Spinal cord (tissue), 10 donors: ENCODE data around the gene ABHD10. TPM values are rescaled to one million over a fixed set of nuclear protein-coding genes. Genes with fewer than 3 reads are reported as not detected.
A peak's percentile ranks its signal among the peaks of the same experiment; 100 is the strongest.

Experiments
- DNase-seq, 6 donors: peaks; one replicate each; pipeline versions ENCODE4 v3.0.0 to v3.0.0-alpha.2; 2013 to 2015; ENCODE audit warnings: low spot score in 6 of 6, low read depth in 4 of 6
- H3K27ac ChIP-seq: one replicate; pipeline ENCODE4 v1.5.1; 2013; ENCODE audit warnings: low read depth, low read length, control low read depth
- H3K27me3 ChIP-seq: one replicate; pipeline ENCODE4 v1.6.1; 2013; ENCODE audit warnings: low read length; ENCODE audit not compliant: control insufficient read depth, insufficient read depth
- H3K36me3 ChIP-seq: one replicate; pipeline ENCODE4 v1.6.1; 2013; ENCODE audit warnings: low read length; ENCODE audit not compliant: control insufficient read depth, insufficient read depth
- H3K4me1 ChIP-seq: one replicate; pipeline ENCODE4 v1.6.1; 2013; ENCODE audit warnings: low read length; ENCODE audit not compliant: control insufficient read depth, insufficient read depth
- H3K4me3 ChIP-seq: one replicate; pipeline ENCODE4 v1.5.1; 2013; ENCODE audit warnings: low read depth, low read length, control low read depth
- H3K9me3 ChIP-seq: one replicate; pipeline ENCODE4 v1.6.1; 2013; ENCODE audit warnings: low read length; ENCODE audit not compliant: control insufficient read depth, insufficient read depth
- WGBS: methylation state at CpG from one replicate; pipeline ENCODE4 v1.1.5; 2013; ENCODE audit warnings: missing lambda C conversion rate; ENCODE audit not compliant: insufficient coverage; 5-methylcytosine and 5-hydroxymethylcytosine counted together
- polyA plus RNA-seq, 2 donors: library from polyadenylated mRNA; unstranded; fragments of 120-200 nt; gene quantifications; one replicate each; pipeline ENCODE4 v1.2.1, GENCODE V29; 2013; ENCODE audit not compliant: insufficient read length in 2 of 2
- total RNA-seq, 2 donors: library from RNA; depleted of rRNA in 1 of 2; stranded (reverse); fragments of 120-200 nt in 1 of 2; fragments of >200 nt in 1 of 2; gene quantifications; one replicate each; pipeline versions ENCODE4 v1.2.3 to v1.2.4, GENCODE V29; 2013 to 2014
- donor health status: healthy.

ABHD10 gene
- total and polyA plus RNA-seq, 4 donors: 49.2 to 85.8 (median 59.0) TPM

DNA sequence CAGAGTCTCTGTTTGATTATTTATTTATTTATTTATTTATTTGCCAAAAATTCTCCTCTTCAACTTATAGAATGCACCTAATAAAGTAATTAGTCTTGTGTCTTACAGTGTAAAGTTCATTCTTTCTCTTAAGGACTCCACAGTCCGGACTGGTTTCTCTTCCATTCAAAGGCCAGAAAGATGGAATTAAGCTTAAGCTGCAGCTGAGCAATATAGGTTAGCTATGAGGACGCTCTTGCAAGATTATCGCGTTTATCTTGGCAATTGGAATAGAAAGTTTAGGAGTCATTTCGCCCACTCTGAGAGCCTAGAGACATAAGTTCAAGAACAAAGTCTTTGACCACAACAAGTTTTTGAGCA is 34.9 kb downstream of the ABHD10 start:
- Histone ChIP-seq H3K27ac (no peak overlapping the region), H3K4me1 (peaks cover 10% of the 10 kb centered on the region), H3K4me3 (no peak overlapping the region), H3K27me3 (no peaks in the 10 kb centered on the region), H3K36me3 (peaks cover 16% of the 10 kb centered on the region), H3K9me3 (no peaks in the 10 kb centered on the region)
- peak in 1 of 6 donors; percentile 7 for DNase-seq
- 82% methylated on average over 4 of the region's 5 CpGs for WGBS

DNA sequence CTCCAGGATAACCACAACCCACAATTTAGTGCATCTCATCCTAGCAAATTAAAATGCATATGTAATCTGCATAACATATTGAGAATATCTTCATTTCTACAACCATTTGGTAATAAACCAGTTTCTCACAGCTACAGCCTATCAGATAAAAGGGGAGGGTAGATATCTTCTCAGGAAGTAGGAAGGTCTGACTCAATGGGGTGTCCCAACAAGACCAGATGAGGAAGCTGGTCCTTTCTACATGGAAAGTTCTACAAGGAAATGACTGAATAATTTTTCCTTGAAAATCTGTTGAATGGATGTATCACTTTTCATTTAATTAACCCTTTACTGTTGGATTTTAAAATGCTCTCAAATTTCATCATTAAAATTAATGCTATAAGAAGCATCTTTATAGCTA is 38.3 kb downstream of the ABHD10 start:
- Histone ChIP-seq H3K36me3 (peaks cover 4% of the 10 kb centered on the region), H3K4me1 (peaks cover 11% of the 10 kb centered on the region), H3K27me3 (no peaks in the 10 kb centered on the region), H3K4me3 (no peak overlapping the region), H3K9me3 (no peaks in the 10 kb centered on the region), H3K27ac (no peak overlapping the region)
- no peak for DNase-seq

DNA sequence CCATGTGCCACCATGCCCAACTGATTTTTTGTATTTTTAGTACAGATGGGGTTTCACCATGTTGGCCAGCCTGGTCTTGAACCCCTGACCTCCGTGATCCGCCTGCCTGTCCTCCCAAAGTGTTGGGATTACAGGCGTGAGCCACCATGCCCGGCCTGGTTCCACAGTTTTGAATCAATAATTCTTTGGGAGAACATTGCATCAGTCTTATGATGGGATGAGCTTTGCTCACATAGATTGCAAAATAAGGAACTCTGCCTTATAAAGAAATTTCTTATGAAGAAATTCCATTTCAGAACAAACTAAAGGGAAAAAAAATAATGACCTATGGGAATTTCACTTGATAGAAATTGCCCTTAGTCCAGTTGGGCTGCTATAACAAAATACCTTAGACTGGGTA is 39.9 kb downstream of the ABHD10 start:
- Histone ChIP-seq H3K27me3 (no peaks in the 10 kb centered on the region), H3K4me1 (peaks cover 4% of the 10 kb centered on the region), H3K9me3 (peaks cover 1% of the 10 kb centered on the region), H3K27ac (no peak overlapping the region), H3K36me3 (no peaks in the 10 kb centered on the region), H3K4me3 (no peak overlapping the region)
- DNase-seq: no peak
- WGBS: 83% methylated on average over 1 of the region's 4 CpGs

DNA sequence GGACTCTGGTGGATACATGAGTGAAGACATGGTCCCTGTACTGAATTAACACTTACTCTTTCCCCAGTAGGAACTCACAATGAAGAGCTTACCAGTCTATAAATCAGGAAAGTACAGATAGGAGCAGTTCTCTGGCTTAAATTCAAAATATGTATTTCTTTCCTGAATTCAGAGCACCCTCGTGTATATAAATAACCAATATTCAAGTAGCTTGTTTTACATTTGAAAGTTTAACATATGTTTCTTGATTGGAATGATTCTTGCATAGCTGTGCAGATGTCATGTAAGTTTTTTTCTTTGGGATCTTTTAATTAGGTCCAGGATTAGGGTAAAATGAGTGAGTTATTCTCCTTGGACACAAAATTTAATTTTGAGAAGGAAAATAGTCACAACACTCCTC is 40.9 kb downstream of the ABHD10 start:
- peaks cover 4% of the 10 kb centered on the region for H3K4me1 ChIP-seq
- peaks cover 1% of the 10 kb centered on the region for H3K9me3 ChIP-seq
- H3K36me3 ChIP-seq: no peaks in the 10 kb centered on the region
- WGBS: no CpG with 5 or more reads among the region's 1 CpG
- H3K27me3 ChIP-seq: no peaks in the 10 kb centered on the region
- DNase-seq: no peak
- H3K4me3 ChIP-seq: no peak overlapping the region
- no peak overlapping the region for H3K27ac ChIP-seq

DNA sequence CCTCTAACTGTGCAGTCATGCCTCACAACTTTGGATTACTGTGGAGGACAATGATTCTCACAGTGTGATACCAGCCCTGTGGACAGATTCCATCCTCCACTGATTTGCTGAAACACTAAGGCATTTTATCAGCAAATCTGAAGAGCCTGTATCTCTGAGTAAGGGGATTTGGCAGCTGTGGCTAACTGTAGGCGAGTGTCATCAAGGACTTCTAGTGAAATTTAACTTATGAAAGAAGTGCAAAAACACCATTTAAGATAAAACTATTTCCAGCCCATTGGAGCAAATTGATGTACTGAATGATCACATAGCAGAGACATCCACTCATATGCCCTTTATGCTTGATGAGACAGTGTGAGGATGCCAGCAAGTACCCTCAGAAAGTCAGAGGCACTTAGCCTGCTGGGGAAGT is 41.9 kb downstream of the ABHD10 start:
- Histone ChIP-seq H3K4me1 (peaks cover 4% of the 10 kb centered on the region), H3K27ac (no peak overlapping the region), H3K27me3 (no peaks in the 10 kb centered on the region), H3K36me3 (no peaks in the 10 kb centered on the region), H3K9me3 (peaks cover 1% of the 10 kb centered on the region), H3K4me3 (no peak overlapping the region)
- WGBS: no CpG with 5 or more reads among the region's 1 CpG
- peak in 2 of 6 donors; percentile 68 to 77 for DNase-seq

DNA sequence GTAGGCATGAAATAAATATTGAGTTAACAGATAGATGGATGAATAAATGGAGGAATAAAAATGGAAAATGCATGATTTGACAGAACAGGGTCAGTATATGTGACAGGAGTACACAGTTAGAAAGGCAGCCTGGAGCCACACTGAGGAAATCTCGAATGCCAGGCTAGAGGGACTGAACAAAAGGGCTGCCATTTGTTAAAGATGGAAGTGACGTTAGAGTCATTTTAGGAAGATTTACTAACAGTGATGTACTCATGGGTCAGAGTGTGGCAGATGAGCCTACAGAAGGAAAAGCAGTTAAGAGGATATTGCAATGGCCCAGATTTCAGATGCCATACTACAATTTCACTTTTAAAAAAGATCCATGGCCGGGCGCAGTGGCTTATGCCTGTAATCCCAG is 48.3 kb downstream of the ABHD10 start:
- Histone ChIP-seq H3K4me1 (no peaks in the 10 kb centered on the region), H3K27me3 (no peaks in the 10 kb centered on the region), H3K36me3 (no peaks in the 10 kb centered on the region), H3K9me3 (peaks cover 1% of the 10 kb centered on the region), H3K27ac (no peak overlapping the region), H3K4me3 (no peak overlapping the region)
- DNase-seq: no peak
- WGBS: 90% methylated on average over 4 of the region's 4 CpGs

DNA sequence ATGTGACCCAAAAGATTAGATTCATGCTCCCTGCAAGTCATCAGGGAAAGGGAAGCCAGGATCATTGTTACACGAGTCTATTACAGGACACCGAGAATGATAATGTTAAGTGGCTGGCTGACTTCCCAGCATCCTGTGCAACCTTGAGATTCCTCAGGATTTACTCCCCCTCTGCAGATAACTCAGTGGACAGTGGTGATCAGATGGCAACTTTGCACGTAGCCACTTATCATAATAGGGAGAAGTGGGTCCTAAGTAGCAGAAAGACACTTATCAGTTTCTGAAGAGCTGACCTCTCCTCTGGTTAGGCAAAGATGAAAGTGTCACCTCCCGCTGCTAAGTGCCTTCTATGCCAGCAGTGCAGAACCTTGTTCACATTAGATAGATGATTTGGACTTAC is 49.0 kb downstream of the ABHD10 start:
- no peak for DNase-seq
- no peaks in the 10 kb centered on the region for H3K36me3 ChIP-seq
- H3K4me3 ChIP-seq: no peak overlapping the region
- peaks cover 1% of the 10 kb centered on the region for H3K9me3 ChIP-seq
- no peaks in the 10 kb centered on the region for H3K4me1 ChIP-seq
- WGBS: no CpG with 5 or more reads among the region's 4 CpGs
- no peak overlapping the region for H3K27ac ChIP-seq
- no peaks in the 10 kb centered on the region for H3K27me3 ChIP-seq

DNA sequence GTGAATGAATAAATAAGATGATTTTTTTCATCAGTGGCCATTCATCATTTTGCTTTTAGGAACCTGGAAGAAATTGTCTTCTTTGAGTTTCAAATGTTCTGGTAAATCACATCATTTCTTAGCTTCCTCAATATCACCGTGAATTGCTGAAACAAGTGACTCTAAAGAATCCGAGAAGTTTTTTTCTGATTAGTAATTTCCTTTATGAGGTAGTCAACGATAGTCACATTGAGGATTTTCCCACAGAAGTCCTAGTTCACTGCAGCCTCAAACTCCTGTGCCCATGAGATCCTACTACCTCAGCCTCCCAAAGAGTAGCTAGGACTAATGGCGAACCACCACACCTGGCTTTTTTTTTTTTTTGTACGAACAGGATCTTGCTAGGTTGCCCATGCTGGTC is 52.1 kb downstream of the ABHD10 start:
- Histone ChIP-seq H3K36me3 (no peaks in the 10 kb centered on the region), H3K27me3 (no peaks in the 10 kb centered on the region), H3K4me3 (no peak overlapping the region), H3K9me3 (no peaks in the 10 kb centered on the region), H3K27ac (no peak overlapping the region), H3K4me1 (no peaks in the 10 kb centered on the region)
- no peak for DNase-seq
- 90% methylated on average over 2 of the region's 5 CpGs for WGBS

DNA sequence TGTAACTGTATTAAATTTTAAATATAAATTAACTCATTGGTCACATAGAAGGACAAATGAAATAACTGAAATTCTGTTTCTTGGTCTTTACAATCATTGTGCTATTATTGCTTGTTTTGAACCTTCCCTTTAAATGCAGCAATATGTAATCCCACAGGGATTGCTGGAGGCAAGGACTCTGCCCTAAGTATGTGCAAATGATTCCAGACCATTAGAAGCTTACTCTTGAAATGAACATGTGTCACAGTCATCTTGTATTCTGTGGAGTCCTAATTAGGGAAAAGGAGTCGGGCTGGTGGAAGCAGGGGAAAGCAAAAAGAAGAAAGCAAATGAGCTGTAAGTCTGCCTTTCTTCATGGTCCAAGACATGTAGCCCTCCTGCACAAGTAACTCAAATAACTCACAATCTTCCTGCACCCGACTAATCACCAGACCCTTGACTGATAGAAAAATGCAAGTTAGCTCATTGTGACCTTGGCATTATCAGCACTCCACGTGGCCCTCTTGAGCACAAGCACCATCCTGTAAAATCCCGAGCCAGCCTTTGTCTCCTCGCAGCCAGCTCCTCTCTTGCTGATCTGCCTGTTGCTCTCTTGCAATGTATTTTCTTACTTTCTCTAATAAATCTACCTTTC is 53.4 kb downstream of the ABHD10 start:
- H3K36me3 ChIP-seq: no peaks in the 10 kb centered on the region
- H3K4me1 ChIP-seq: no peaks in the 10 kb centered on the region
- H3K27ac ChIP-seq: no peak overlapping the region
- 75% methylated on average over 4 of the region's 5 CpGs for WGBS
- no peaks in the 10 kb centered on the region for H3K27me3 ChIP-seq
- no peak overlapping the region for H3K4me3 ChIP-seq
- no peak for DNase-seq
- no peaks in the 10 kb centered on the region for H3K9me3 ChIP-seq

DNA sequence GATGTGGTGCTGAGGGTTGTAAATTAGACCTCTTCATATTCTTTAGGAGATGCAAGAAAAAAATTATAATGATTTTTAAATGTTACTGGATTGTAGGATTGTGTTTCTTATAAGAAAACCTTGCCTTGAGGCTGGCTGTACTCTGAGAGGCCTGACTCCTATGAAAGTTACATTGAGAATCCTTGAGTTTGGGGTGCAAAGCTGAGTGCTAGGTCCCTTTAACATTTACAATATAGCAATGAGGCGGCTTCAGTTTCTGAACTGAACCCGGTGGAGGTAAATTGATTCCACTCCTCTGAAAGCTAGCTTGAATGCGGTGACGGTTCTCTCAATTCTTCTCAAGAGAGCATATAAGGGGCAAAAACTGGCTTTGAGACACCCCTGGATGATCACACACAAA is 55.6 kb downstream of the ABHD10 start, which contains the start of gene TMPRSS7:
TMPRSS7 (plus strand) TSS at position 301 of the 400 bp plus-strand sequence. CDS start 110 bp downstream, outside the sequence.
- H3K36me3 ChIP-seq: no peaks in the 10 kb centered on the region
- no peaks in the 10 kb centered on the region for H3K27me3 ChIP-seq
- H3K4me1 ChIP-seq: peaks cover 5% of the 10 kb centered on the region
- no peaks in the 10 kb centered on the region for H3K9me3 ChIP-seq
- WGBS: 40% methylated on average over 1 of the region's 4 CpGs
- no peak within 1 kb of the TSS for H3K27ac ChIP-seq
- H3K4me3 ChIP-seq: no peak within 1 kb of the TSS
- no peak for DNase-seq
